Measurements from ENCODE around the gene PTCH2. TPM values are rescaled to one million over a fixed set of nuclear protein-coding genes. Genes with fewer than 3 reads are reported as not detected.

Gene PTCH2
- total and polyA plus RNA-seq, 2 of the 13 experiments (the other 11 are each of a cell fraction or from before 2014, with no cell fraction given): 0.60 to 1.5 TPM

GRCh38 chr1:44775078-44775929 lies 67.7 kb downstream of the PTCH2 start, which contains the start of gene RPS8 (continued):
- no peak for TF ChIP-seq ZNF318 (CRISPR knock-in tag; IDR thresholded peaks at IDR 0.05)
- TF ChIP-seq SMAD9 (CRISPR knock-in tag; IDR thresholded peaks at IDR 0.05): no peak
- peak; percentile 91 for TF ChIP-seq KMT2B (CRISPR knock-in tag; IDR thresholded peaks at IDR 0.05)
- TF ChIP-seq RORA (CRISPR knock-in tag; IDR thresholded peaks at IDR 0.05): no peak
- TF ChIP-seq ZNF329 (CRISPR knock-in tag; IDR thresholded peaks at IDR 0.05; ENCODE audit: low read depth): no peak
- no peak for TF ChIP-seq BRF2 (CRISPR knock-in tag; IDR thresholded peaks at IDR 0.05)
- TF ChIP-seq ZBTB7B (CRISPR knock-in tag; IDR thresholded peaks at IDR 0.05): peak; percentile 98
- TF ChIP-seq PAF1 (CRISPR knock-in tag; IDR thresholded peaks at IDR 0.05): no peak
- TF ChIP-seq, protein P1, sequence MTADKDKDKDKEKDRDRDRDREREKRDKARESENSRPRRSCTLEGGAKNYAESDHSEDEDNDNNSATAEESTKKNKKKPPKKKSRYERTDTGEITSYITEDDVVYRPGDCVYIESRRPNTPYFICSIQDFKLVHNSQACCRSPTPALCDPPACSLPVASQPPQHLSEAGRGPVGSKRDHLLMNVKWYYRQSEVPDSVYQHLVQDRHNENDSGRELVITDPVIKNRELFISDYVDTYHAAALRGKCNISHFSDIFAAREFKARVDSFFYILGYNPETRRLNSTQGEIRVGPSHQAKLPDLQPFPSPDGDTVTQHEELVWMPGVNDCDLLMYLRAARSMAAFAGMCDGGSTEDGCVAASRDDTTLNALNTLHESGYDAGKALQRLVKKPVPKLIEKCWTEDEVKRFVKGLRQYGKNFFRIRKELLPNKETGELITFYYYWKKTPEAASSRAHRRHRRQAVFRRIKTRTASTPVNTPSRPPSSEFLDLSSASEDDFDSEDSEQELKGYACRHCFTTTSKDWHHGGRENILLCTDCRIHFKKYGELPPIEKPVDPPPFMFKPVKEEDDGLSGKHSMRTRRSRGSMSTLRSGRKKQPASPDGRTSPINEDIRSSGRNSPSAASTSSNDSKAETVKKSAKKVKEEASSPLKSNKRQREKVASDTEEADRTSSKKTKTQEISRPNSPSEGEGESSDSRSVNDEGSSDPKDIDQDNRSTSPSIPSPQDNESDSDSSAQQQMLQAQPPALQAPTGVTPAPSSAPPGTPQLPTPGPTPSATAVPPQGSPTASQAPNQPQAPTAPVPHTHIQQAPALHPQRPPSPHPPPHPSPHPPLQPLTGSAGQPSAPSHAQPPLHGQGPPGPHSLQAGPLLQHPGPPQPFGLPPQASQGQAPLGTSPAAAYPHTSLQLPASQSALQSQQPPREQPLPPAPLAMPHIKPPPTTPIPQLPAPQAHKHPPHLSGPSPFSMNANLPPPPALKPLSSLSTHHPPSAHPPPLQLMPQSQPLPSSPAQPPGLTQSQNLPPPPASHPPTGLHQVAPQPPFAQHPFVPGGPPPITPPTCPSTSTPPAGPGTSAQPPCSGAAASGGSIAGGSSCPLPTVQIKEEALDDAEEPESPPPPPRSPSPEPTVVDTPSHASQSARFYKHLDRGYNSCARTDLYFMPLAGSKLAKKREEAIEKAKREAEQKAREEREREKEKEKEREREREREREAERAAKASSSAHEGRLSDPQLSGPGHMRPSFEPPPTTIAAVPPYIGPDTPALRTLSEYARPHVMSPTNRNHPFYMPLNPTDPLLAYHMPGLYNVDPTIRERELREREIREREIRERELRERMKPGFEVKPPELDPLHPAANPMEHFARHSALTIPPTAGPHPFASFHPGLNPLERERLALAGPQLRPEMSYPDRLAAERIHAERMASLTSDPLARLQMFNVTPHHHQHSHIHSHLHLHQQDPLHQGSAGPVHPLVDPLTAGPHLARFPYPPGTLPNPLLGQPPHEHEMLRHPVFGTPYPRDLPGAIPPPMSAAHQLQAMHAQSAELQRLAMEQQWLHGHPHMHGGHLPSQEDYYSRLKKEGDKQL (CRISPR knock-in tag; IDR thresholded peaks at IDR 0.05; ENCODE audit: low read depth): no peak
- TF ChIP-seq ZNF7 (CRISPR knock-in tag; IDR thresholded peaks at IDR 0.05): no peak
- TF ChIP-seq ZNF44 (CRISPR knock-in tag; IDR thresholded peaks at IDR 0.05): no peak
- TF ChIP-seq PTBP1 (IDR thresholded peaks at IDR 0.05; ENCODE audit: low read depth, low read length, poor library complexity, severe bottlenecking): peak; percentile 66
- TF ChIP-seq TMF1 (CRISPR knock-in tag; IDR thresholded peaks at IDR 0.05; ENCODE audit: low read depth): peak; percentile 44; the same call in 1 of the 2 replicates

All from HepG2 (cell line).